Pancreas (tissue), 10 donors: ENCODE measurements around the gene CPSF4L. TPM values are rescaled to one million over a fixed set of nuclear protein-coding genes. Genes with fewer than 3 reads are reported as not detected.
"Not testable (repeated sequence)": the region's sequence is repeated elsewhere in the genome, so short reads cannot be mapped to it uniquely, and the experiment has no call there.

Source experiments
- ATAC-seq, 4 donors: fragments of 200-7000 bp; cut with Tn5 transposase; one replicate each; pipeline versions ENCODE4 v1.8.0 to v1.9.1; 2020; ENCODE audit warnings: mild to moderate bottlenecking in 4 of 4, moderate library complexity in 4 of 4
- DNase-seq, 6 donors: peaks; one replicate each; pipeline ENCODE4 v3.0.0-alpha.2; 2020
- FAIRE-seq: peaks from 2 replicates; lab custom pipeline; 2012; peaks lifted over from hg19 to GRCh38; lab: Jason Lieb, UNC
- H3K27ac ChIP-seq, 4 donors: fragments of 200-600 bp; sonication (generic); 1 replicate in 3 of 4; 2 replicates in 1 of 4; pipeline versions ENCODE4 v1.5.0 to v1.8.0; 2020
- H3K27me3 ChIP-seq, 4 donors: fragments of 200-600 bp; one replicate each; pipeline ENCODE4 v1.8.0; 2021
- H3K36me3 ChIP-seq, 3 donors: fragments of 200-600 bp; sonication (generic) in 1 of 3; one replicate each; pipeline versions ENCODE4 v1.5.0 to v1.8.0; 2020 to 2021
- H3K4me1 ChIP-seq, 3 donors: fragments of 200-600 bp; one replicate each; pipeline ENCODE4 v1.8.0; 2021
- H3K4me3 ChIP-seq, 4 donors: fragments of 200-600 bp; sonication (generic) in 2 of 4; one replicate each; pipeline versions ENCODE4 v1.5.0 to v1.8.0; 2020 to 2021
- H3K9me3 ChIP-seq, 4 donors: fragments of 200-600 bp; one replicate each; pipeline ENCODE4 v1.8.0; 2021
- CTCF ChIP-seq, 4 donors: fragments of 200-600 bp; sonication (generic) in 3 of 4; IDR thresholded peaks; one replicate each; pipeline versions ENCODE4 v1.5.0 to v1.8.0; 2021; ENCODE audit warnings: antibody characterized with exemption in 4 of 4
- WGBS, 2 donors: extraction: QIAGEN DNeasy Blood & Tissue Kit; methylation state at CpG; one replicate each; pipeline ENCODE4 v1.1.7; 2013; 5-methylcytosine and 5-hydroxymethylcytosine counted together
- intact Hi-C, 3 donors: fragments of 100-400 bp; cut with DNase I; formaldehyde crosslinking; loops; one replicate each; pipeline versions ENCODE4 v1.11.1 to v1.14.2; 2022
- polyA plus RNA-seq, 2 donors: library from polyadenylated mRNA; stranded (reverse); fragments of 200-250 nt; gene quantifications; one replicate each; pipeline ENCODE4 v1.2.3, GENCODE V29; 2013
- total RNA-seq, 6 donors: library from RNA; stranded (reverse); fragmentation: NEBNext Ultra II Directional in 4 of 6; extraction: Animal tissue kit (Norgen Biotek cat#: 25700) in 4 of 6; gene quantifications; one replicate each; pipeline versions ENCODE4 v1.2.1 to v1.2.4, GENCODE V29; 2021 to 2023
- donor health status: healthy with polysubstance abuse.
- donor health status: DM: no; HTN: no; CAD: no; lungs with moderate emphysema.
- donor health status: DM: no; HTN: no; CAD: no.
- donor health status: control.
- donor health status: control.
- donor health status: Bipolar disorder and iron deficiency.
- donor health status: DM: yes; HTN: yes; CAD: no.
- donor health status: DM: no; HTN: no; CAD: no.
- donor health status: DM: no; HTN: no; CAD: no.
- donor health status: DM: yes; HTN: yes; CAD: no.

CPSF4L gene
- total RNA-seq (under 1 TPM in 4 of 6 donors, not detected in 2; 0.19 to 0.67 (median 0.21) TPM), polyA plus RNA-seq (not detected)

GRCh38 chr17:73261617-73261951 is at the start of gene CPSF4L:
Gene CPSF4L, minus strand, starts transcription at chr17:73261880. Its CDS starts 62 bp downstream, at chr17:73261818.
- H3K9me3 ChIP-seq, result no peaks in the 10 kb centered on the region
- TF ChIP-seq CTCF (IDR thresholded peaks at IDR 0.05), result no peak
- WGBS, 2 donors, result 64 to 76% methylated on average over 9 of the region's 9 CpGs
- peaks cover 20 to 25% (median 24%) of the 10 kb centered on the region in 3 donors for H3K4me1 ChIP-seq
- H3K27me3 ChIP-seq, result no peaks in the 10 kb centered on the region
- peak within 1 kb of the TSS in 1 of 4 donors; percentile 12 for H3K4me3 ChIP-seq
- DNase-seq (no peak), FAIRE-seq (no peak), ATAC-seq (no peak)
- peak within 1 kb of the TSS; percentile 85 to 97 (median 94) for H3K27ac ChIP-seq
- intact Hi-C loops, result loop anchor here in 1 of 3 donors (5.0 kb wide), 1 partner anchor 46 kb away; no protein-coding TSS in a partner anchor
- H3K36me3 ChIP-seq, result no peaks in the 10 kb centered on the region

DNA sequence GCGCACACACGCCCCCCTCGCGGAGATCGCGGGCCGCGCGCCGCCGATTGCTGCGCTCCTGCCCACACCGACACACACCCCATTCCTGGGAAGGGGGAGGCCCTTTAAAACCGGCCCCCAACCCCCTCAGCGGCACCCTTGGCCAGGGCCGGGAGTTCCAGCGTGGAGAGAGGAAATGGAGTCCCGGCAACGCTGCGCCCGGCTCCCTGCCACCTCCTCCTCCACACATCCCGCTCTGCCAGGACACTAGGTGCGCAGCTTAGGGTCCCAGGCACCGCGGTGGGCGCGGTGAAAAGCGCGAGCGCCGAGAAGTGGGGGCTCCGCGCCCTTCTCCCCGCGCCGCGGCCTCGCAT is 49.7 kb upstream of the CPSF4L start:
- no peaks in the 10 kb centered on the region for H3K27me3 ChIP-seq

DNA sequence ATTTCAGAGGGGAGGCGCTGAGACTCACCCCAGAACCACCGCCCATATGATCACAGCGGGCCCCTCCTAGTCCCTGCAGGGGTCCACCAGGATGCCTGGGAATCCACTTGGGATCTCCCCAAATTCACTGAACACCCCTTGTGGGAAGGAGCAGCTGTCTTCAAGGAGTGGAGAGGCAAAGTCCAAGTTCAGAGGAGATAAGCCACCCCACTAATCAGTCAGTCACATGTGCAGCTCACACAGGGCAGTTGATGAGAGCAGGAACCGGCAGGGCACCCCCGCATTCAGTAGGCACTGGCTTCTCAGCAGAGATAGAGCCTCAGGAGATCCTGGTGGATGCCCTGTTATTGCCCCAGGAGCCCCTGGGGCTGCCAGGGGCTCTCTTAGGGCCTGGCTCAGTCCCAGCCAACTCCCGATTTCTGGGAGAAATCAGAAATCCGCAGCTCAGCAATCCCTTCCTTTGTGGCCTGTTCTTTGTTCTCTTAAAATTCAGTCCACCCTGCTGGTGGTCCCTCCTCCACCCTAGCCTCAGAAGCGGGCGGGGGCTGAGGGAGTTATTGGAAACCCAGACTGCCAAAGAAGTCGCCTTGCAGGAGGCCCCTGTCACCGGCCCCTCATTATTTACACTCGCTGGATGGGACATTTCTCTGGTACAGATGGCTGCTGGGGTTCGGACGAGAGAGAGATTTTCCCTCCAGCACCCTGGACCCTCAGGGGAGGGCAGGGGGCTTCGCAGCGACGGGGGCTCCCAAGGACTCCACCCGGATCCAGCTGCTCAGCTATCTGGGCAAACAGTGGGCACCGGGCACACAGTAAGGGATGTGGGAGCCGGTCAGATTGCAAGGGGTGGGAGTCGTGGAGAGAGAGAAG is 48.3 kb upstream of the CPSF4L start:
- Histone ChIP-seq H3K4me3 (peak overlapping the region; percentile 83 to 100 (median 92)), H3K27me3 (no peaks in the 10 kb centered on the region), H3K4me1 (peaks cover 21 to 37% (median 28%) of the 10 kb centered on the region in 3 donors), H3K27ac (peak overlapping the region; percentile 92 to 99 (median 96)), H3K36me3 (no peaks in the 10 kb centered on the region), H3K9me3 (no peaks in the 10 kb centered on the region)
- no peak for TF ChIP-seq CTCF (IDR thresholded peaks at IDR 0.05)
- intact Hi-C loops, result loop anchor here in 2 of 3 donors (5.0 to 10.0 kb wide), 2 partner anchors 48 to 55 kb away; partner anchors contain the start of gene CPSF4L (in 1 of the 2)
- WGBS, 2 donors, result 2 to 4% methylated on average over 21 of the region's 21 CpGs
- DNase-seq (peak; percentile 73 to 87 (median 80)), ATAC-seq (peak; percentile 26 to 38 (median 28)), FAIRE-seq (no peak)

More for the DNA sequence above, 49.7 kb upstream of the CPSF4L start:
- ATAC-seq (peak; percentile 2 to 9 (median 5)), FAIRE-seq (no peak), DNase-seq (peak in 3 of 6 donors; percentile 75 to 88 (median 79))
- 0% methylated on average over 34 to 38 of the region's 38 CpGs for WGBS, 2 donors
- peak overlapping the region; percentile 92 to 99 (median 96) for H3K27ac ChIP-seq
- H3K4me3 ChIP-seq, result peak overlapping the region; percentile 83 to 100 (median 92)
- H3K9me3 ChIP-seq, result no peaks in the 10 kb centered on the region
- no peaks in the 10 kb centered on the region for H3K36me3 ChIP-seq
- peaks cover 14 to 26% (median 18%) of the 10 kb centered on the region in 3 donors for H3K4me1 ChIP-seq
- intact Hi-C loops, result loop anchor here in 1 of 3 donors (10.0 kb wide), 1 partner anchor 53 kb away; no protein-coding TSS in a partner anchor
- TF ChIP-seq CTCF (IDR thresholded peaks at IDR 0.05), result no peak

- not testable (repeated sequence) for ATAC-seq, FAIRE-seq, H3K36me3 ChIP-seq, H3K27me3 ChIP-seq, H3K9me3 ChIP-seq
- intact Hi-C loops, result loop anchor here in 1 of 3 donors (5.0 kb wide), 1 partner anchor 47 kb away; the partner anchor contains the start of gene CPSF4L
- DNase-seq, result peak in 2 of 6 donors; percentile 25 to 41
- peaks cover 24 to 46% (median 36%) of the 10 kb centered on the region in 3 donors for H3K4me1 ChIP-seq
- H3K27ac ChIP-seq, result peak overlapping the region; percentile 92 to 99 (median 96)
- 12 to 23% methylated on average over 5 of the region's 5 CpGs for WGBS, 2 donors
- peak overlapping the region; percentile 83 to 100 (median 92) for H3K4me3 ChIP-seq
Measured at GRCh38 chr17:73308959-73309358, 47.3 kb upstream of the CPSF4L start.
